ENCODE results near the gene SEMA3C.

Gene SEMA3C

DNA sequence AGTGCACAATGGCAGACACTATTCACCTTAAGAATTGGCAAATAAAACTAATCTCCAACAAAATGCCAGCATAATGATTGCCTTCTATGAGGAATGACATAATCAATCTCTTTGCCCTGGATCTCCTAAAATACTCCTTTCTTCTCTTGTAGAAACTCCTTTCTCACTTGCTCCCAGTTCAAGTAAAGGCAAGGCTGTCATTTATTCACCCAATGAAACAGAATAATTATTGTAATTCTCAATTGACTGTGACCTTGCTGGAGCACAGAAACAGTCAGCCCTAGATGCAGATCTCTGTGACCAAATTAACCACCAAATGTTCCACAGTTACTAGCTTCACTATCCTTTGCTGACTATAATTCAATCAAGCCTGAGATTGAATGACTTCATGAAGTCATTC lies 99.3 kb downstream of the SEMA3C start:
- DNase-seq = no peak

DNA sequence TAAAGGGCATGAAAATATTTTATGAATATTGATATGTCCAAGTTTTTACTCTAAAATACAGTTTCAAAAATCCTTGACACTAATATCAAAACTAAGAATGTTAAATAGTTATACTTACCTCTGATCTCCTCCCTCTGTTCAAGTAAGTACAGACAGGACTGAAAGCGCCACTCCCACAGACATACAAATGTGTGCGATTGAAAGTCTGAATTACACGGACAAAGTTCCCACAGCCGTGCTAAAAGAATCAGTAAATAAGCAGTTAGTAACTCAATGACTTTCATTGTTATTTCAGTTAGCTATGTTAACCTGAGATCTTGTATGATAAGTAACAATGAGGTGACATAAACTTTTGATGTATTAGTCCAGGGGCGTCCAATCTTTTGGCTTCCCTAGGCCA lies 100.7 kb downstream of the SEMA3C start:
- no peak for DNase-seq

DNA sequence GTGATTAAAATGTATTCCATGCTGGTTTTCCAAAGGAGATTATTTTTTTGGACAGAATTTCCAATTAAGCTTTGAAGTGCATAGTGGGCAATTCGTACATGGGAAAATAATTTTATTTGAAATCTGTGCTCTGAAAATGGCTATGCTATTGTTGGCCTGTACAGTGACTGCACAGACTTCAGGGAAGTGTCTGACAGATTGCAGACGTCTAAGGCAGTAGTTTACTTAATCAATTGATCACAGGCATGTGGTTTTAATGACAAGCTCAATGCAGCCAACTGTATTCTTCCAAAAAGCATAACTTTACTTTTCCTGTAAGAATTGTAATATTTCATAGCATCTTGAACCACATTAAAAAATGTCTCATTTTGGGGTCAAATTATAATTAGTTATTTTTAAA lies 102.0 kb downstream of the SEMA3C start:
- DNase-seq = no peak

DNA sequence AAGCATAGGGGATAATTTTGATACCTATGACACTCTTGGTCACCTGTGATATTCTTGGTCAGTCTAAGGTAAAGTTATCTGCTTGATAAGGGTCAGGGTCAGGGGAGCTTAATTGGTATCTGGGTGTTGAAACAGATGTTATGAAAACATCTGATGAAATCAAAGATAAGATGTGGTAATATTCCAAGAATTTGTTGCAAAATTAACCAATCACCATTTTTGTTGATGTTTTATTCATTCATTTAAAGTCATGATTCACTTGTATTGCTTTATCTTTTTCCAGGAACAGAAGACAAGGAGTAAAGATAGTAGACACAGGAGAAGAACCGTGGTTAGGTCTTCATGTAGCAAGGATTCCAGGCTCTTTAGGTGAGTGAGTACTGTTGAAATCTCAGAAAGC lies 103.1 kb downstream of the SEMA3C start:
- no peak for DNase-seq

DNA sequence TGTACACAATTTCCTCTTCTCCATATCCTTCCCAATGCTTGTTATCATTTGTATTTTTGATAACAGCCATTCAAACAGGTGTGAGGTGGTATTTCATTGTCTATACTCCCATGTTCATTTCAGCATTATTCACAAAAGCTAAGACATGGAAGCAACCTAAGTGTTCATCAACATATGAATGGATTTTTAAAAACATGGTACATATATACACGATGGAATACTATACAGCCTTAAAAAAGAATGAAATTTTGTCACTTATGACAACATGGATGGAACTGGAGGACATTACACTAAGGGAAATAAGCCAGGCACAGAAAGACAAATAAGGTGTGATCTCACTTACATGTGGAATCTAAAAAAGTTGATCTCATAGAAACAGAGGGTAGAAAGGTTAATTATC lies 109.3 kb downstream of the SEMA3C start:
- DNase-seq = no peak

DNA sequence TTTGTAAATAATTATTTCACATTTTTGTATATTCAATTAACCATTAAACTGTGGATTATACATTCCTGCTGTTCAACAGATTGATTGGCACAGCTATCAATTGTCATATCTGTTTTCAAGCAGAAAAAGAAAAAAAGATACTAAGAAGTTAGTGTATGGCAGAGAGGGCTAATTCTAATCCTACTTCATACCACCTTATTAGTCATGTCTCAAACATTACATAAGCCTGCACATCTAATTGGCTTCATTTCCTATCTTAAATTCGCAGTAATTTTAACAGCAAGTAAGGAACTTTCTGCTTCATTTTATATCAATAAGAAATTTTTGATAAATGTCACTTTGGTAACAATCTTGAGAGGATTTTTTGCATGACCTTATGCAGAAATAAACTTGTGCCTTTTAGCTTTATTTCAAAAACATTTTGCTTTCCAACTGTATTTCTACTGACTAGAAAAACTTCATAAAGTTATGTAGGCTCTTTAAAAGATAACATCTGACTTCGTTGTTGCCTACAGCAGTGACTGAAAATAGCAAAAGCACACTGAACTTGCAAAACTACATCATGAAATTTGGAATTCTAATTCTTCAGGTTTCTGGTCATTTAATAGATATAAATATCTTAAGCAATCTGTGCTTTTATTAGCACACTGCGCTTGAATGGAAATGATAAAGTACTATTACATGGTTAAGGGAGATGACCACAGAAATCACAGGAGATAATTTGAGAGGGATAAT lies 111.5 kb downstream of the SEMA3C start:
- no peak for DNase-seq

DNA sequence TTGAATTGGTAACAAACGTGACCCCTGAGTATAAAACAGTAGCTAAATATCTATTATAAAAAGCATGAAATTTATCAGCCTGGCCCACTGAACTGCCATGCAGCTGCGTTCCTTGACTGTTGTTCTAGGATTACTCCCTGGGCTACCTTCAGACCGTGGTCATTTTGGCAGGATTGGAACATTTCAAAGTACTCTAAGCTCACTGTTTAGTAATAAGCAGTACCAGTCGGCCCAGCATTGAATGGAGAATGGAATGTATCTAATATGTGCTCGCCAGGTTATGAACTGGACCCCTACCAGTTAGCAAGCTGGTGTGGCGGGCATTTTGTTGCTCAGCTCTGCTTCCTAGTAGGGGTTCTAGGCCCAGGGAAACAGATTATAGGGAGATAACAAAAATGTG lies 112.2 kb downstream of the SEMA3C start:
- no peak for DNase-seq

DNA sequence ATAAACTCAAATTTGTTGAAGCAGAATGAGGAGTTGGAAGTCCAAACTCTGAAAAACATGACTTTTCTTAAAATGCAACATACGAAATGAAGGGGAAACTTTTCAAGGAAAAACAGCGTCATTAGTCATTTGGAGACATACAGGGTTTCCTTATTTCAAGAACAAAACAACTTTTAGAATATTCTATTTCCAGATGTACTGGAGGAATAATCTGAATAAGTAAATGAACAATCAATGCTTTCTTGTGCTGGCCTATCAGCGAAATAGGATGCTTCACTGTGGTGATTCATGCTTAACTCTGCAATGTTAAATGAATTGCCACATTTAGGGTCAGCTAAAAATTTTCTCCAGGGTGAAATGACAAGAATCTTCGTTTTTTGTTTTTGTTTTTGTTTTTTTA lies 114.3 kb downstream of the SEMA3C start:
- DNase-seq = no peak

DNA sequence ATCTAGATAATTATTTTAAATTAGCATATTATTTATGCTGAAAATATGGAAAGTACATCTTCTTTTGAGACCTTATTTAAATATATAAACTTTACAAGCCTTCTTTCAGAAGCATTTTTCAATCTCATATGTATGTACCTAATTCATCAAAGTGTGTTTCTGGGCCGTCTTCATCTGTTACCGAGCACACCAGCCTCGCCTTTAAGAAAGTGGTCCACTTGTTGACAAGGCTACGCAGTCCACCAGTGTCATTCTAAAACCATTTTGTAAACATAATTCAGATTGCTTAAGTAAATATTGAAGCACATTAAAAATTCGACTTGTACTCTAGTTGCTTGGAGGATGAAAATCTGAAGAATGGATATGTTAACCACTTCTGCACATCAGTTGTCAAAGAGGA lies 116.3 kb downstream of the SEMA3C start:
- DNase-seq = no peak

DNA sequence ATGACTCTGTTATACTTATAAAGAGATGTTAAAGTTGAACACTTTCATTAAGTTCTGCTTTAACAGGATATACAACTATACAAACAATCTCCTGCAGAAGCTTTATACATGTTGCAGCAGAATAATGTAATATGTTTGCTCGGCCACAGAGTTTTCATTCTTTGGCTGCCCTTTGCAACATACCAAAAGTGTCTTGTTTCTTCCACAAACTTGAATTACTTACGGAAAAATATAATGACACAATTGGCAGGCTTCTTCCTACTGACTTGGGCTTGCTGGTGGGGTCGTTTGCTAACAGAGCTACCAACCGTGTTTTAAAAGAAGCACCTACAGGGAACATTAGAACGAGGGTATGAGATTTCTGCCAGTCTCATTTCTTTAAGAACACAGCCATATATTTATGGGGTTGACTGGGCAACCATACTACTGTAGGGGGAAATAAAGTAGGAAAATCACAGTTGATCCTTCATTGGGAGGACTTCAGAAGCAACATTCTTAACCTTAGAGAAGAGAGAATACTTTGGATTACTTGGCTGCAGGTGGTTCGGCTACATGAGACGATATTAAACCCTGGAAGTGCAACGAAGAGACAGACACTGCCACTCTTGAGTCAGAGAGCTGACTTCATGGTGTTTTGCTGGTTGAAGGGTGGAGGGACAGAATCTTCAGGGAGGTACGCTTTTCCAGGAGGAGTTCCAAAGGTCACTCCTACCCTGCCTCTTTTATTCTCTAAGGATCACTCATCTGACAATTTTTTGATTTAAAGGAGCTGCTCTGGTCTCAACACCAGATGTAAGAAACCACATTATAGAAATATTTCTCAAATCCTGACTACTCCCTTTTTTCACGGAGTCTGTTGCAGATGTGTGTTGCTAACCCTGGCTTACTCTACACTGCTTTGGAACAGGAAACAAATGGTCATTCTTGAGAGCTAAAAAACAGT lies 123.9 kb downstream of the SEMA3C start:
- DNase-seq = no peak

DNA sequence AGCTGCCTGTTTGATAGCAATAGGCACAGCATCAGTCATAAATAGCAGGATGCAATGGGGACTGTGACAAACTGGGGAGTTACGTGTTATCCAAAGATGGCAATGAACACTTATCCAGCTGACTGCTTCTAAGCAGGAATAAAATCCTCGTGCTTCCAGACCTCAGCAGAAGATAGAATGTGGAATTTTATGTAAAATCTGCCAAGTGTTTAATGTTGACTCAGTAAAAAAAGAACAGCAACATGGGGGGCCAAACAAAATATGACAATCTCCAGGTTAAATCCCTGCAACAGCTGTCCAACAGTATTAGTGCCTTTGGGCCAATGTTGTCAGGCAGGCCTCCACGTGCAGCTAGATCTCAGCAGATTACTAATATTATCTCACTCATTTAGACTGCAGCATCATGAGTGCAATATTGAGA lies 127.3 kb downstream of the SEMA3C start:
- no peak for DNase-seq

DNA sequence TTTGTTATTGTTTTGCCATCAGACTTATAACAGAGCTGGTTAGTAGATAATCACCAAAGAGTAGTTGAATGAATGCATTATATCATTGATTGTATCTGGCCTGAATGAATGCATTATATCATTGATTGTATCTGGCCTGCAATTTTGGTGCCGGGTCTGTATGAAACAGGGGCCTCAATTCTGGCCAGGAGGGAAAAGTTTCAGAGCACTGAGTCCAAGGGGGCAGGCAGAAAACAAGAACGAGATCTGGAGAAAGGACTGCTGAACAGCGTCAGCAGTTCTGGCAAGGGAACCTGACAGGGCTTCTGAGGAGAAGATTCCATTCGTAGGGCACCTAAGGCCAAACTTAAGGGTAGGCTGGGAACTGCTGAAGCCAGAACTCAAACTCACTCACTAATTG lies 128.0 kb downstream of the SEMA3C start:
- no peak for DNase-seq

DNA sequence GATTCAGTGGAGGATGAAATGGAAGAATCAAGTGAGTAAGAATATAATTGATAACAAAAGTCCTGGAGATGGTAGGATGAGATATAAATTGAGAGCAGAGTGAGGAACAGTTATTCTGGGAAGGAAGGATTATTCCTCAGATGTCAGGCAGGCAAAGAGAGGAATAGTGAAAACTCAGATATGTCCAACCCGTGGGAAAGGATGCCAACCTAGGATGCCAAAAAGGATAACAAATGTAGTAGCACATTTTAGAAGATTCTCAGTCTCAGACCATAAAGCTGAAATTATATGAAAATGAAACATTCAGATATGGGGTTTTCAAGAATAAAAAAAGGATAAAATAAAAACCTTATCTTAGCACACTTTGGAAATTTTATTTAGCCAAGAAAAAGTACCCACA lies 131.1 kb downstream of the SEMA3C start:
- no peak for DNase-seq

DNA sequence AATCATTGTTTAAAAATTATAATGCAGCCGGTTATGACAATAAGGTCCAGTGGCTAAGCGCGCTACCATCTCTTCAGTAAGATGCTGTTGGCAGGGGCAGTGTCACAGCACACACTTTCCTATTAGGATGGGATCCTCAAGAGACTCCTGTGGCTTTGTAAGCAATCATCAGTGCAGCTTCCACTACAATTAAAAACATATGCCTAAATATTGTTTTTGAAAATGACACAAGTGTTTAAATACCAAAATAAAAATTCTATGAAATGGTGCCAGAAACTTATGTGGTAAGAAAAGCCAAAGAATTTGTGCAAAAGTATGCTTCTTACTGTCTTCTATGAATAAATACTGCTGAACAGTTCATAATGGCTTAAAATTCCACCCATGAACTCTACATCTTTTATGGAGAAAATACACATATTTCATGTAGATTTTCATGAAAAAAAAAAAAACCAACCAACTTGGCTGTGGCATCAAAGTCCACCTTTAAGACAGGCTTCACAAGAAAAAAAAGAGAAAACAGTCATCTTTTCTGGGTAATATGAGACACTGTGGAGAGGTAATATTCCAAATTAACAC lies 132.8 kb downstream of the SEMA3C start:
- no peak for DNase-seq

DNA sequence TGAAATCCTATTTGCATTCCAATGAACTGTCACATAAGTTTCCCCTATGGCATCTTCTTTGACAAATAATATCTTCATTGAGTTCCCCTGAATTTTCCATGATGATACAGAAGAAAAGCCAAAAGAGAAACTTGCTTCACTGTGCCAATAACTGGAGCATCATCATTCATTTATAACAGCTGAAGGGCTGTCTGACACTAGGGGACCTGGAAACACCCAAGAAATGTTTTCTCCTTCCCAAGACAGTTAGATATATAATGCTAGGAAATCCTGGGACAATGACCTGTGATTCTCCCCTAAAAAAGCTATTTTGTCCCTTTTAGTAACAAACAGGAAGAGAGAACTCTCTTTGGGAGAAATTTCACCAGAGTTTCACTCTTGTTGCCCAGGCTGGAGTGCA lies 133.6 kb downstream of the SEMA3C start:
- DNase-seq = no peak

DNA sequence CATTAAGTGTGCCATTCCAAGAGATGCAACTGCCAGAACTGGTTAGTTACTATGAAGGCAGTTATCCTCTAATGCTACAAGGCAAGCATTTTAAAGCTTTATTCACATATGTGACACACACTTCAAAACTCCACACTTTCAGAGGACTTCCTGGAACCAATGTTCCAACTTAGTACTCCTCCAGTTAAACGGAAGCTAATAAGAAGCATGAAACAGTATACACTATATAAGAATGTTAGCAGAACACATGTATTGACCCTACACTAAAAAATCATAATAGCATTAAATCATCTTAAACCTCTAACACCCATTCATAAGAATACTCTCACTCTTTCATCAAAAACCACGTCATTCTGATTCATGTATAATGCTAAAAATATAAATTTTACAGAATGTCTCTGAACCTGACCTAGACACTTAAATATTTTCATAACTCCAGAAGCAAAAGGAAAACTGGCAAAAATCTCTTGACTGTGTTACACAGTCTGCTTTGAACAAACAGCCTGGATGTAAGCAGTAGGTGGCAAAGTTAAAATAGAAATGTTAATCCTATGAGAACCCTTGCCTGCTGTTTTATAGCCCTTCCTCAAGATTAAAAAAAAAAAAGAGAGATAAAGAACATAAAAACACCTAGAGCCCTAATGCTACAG lies 135.0 kb downstream of the SEMA3C start:
- no peak for DNase-seq

DNA sequence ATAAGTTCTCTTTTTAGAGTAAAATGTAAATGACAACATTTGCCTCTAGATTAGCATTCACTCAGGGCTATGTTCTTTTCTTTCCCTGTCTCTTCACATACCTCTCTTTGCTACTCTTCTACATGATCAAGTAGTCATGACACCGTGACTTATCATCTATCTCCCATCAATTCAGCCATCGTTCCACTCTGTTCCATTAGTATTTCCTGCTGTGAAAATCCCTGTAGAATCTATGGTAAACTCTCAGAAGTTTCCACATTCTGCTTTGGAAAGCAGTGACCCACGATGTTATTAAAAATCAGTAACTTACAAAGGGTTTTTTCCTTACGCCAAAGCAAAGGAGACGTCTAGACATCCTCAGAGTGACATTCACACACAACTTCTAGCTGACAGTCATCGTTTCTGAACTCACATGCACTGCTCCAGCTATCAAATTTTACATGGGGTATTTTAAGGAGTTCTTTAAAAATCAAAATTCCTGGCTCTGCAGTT lies 135.6 kb downstream of the SEMA3C start:
- DNase-seq = no peak

DNA sequence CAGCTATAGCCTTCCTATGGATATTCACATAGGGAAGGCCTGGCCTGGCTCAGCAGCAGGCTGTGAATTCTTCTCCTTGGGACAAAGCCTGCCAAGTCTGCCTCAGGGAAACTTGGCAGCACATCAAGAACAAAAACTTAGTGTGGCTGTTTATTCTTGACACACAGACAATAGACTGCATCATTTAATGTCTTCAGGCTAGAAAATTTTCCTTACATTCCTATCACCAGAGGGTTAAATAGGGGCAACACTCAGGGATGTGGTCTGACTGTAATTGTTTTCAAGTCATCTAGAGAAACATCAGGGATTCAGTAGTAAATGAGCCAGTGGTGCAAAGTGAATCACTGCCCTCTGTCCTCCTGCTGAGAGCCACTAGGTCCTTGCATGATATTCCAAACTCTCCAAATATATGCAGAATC lies 137.3 kb downstream of the SEMA3C start:
- no peak for DNase-seq

DNA sequence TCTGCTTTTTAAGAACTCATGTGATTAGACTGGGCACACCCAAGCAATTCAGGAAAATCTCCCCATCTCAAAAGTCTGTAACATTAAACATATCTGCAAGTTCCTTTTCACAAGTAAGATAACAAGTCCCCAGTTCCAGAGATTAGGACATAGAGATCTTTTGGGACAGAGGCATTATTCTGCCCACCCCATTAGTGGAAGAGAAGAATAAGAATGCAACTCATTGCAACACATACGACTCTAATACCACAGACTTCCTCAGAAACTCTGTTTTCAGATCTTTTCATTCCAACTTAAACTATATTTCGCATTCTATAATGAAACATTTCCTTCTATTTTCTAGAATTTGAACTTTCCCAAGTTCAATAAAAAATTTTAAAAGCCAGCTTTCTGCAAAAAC lies 137.7 kb downstream of the SEMA3C start:
- DNase-seq = no peak

DNA sequence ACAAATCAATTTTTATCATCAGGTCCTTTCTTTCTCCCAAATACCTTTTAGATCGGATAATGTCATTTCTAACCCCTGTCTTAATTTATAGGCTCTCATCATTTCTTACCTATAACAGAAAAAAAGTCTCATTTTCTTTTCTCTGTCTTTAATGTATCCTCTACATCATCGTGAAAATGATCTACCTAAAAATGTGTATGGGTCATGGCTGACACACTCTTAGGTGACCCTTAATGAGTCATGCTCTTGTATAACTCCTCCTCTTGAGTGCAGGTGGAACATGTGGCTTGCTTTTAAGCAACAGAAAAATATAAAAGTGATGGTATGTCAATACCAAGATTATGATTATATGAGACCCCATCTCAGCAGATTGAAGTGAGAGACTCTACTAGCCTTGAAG lies 139.4 kb downstream of the SEMA3C start:
- no peak for DNase-seq

DNA sequence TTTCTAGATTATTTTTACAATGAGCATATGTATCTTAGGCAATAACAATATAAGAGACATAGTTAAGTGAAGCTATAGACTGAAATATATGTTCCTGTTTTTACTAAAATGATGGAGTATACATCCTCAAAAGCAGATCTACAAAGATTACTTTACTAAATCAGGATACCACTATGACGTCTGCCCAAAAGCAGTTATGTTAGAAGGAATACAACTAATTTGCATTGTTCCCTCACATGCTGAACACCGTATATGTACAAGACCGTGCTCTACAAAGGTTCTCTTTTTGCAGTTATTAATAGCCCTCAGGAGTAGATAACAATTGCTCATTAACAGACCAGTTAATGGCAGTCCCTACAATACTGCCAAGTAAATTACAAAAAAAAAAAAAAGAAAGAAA lies 143.0 kb downstream of the SEMA3C start:
- DNase-seq = no peak

DNA sequence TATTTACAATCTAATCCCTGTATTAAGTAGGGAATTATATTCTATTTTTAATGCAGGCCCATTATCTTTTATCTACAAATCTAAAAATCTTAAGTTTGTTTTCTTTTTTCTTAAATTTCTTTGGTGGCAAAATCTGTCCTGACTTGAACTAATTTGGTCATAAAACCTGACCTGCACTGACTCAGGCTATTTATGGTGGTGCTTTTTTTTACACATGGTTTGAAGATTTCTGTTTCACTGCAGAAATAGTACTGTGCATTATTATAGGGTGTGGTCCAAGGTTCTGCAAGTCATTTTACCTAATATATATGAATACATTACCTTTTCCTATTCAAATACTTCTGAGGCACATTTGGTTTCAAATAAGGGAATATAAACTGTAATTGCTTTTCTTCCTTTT lies 143.4 kb downstream of the SEMA3C start:
- DNase-seq = no peak

DNA sequence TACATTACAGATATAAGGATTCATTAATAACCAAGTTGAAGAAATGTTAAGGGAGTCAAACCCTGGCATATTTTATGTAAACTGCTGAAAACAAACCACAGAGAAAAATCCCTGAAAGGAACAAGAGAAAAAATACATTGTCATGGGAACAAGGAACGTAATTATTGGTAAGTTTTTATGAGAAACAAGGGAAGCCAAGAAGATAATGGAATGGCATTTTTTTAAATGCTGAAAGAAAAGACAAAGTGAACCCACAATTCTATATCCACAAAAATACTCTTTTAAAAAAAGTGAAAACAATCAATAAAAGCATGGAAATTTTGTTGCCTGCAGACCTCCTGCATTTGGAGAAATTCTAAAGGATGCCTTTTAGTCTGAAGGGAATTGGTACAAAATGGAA lies 144.0 kb downstream of the SEMA3C start:
- DNase-seq = no peak
